ENCODE measurements around the gene THRB.

THRB gene

GRCh38 chr3:24479816-24480215 lies 14.8 kb downstream of the THRB start:
- DNase-seq = no peak
- TF ChIP-seq CTCF (IDR thresholded peaks at IDR 0.05; ENCODE audit: low read depth, low read length) = no peak
- Histone ChIP-seq H3K36me3 (no peaks in the 10 kb centered on the region), H3K4me3 (ENCODE audit: low read depth, low read length) (no peak overlapping the region), H3K27me3 (no peaks in the 10 kb centered on the region), H3K4me1 (no peaks in the 10 kb centered on the region), H3K9me3 (no peaks in the 10 kb centered on the region)

GRCh38 chr3:24476871-24477656 lies 17.6 kb downstream of the THRB start:
- TF ChIP-seq CTCF (IDR thresholded peaks at IDR 0.05; ENCODE audit: low read depth, low read length) = no peak
- Histone ChIP-seq H3K4me1 (no peaks in the 10 kb centered on the region), H3K9me3 (no peaks in the 10 kb centered on the region), H3K36me3 (no peaks in the 10 kb centered on the region), H3K4me3 (ENCODE audit: low read depth, low read length) (no peak overlapping the region), H3K27me3 (no peaks in the 10 kb centered on the region)
- DNase-seq = no peak

GRCh38 chr3:24475925-24476324 lies 18.7 kb downstream of the THRB start:
- Histone ChIP-seq H3K9me3 (no peaks in the 10 kb centered on the region), H3K36me3 (no peaks in the 10 kb centered on the region), H3K27me3 (no peaks in the 10 kb centered on the region), H3K4me1 (no peaks in the 10 kb centered on the region), H3K4me3 (ENCODE audit: low read depth, low read length) (no peak overlapping the region)
- DNase-seq = no peak
- no peak for TF ChIP-seq CTCF (IDR thresholded peaks at IDR 0.05; ENCODE audit: low read depth, low read length)

GRCh38 chr3:24474862-24475261 lies 19.8 kb downstream of the THRB start:
- Histone ChIP-seq H3K9me3 (no peaks in the 10 kb centered on the region), H3K4me1 (no peaks in the 10 kb centered on the region), H3K36me3 (no peaks in the 10 kb centered on the region), H3K27me3 (no peaks in the 10 kb centered on the region), H3K4me3 (ENCODE audit: low read depth, low read length) (no peak overlapping the region)
- no peak for DNase-seq
- TF ChIP-seq CTCF (IDR thresholded peaks at IDR 0.05; ENCODE audit: low read depth, low read length) = no peak

GRCh38 chr3:24472358-24472757 lies 22.3 kb downstream of the THRB start:
- no peak for DNase-seq
- Histone ChIP-seq H3K4me1 (no peaks in the 10 kb centered on the region), H3K4me3 (ENCODE audit: low read depth, low read length) (no peak overlapping the region), H3K36me3 (no peaks in the 10 kb centered on the region), H3K27me3 (no peaks in the 10 kb centered on the region), H3K9me3 (no peaks in the 10 kb centered on the region)
- TF ChIP-seq CTCF (IDR thresholded peaks at IDR 0.05; ENCODE audit: low read depth, low read length) = no peak

GRCh38 chr3:24471486-24471885 lies 23.2 kb downstream of the THRB start:
- TF ChIP-seq CTCF (IDR thresholded peaks at IDR 0.05; ENCODE audit: low read depth, low read length) = no peak

More at GRCh38 chr3:24471486-24471885, 23.2 kb downstream of the THRB start:
- Histone ChIP-seq H3K4me3 (ENCODE audit: low read depth, low read length) (no peak overlapping the region), H3K4me1 (no peaks in the 10 kb centered on the region), H3K27me3 (no peaks in the 10 kb centered on the region), H3K9me3 (no peaks in the 10 kb centered on the region), H3K36me3 (no peaks in the 10 kb centered on the region)
- no peak for DNase-seq

Data from BE2C (cell line).